ENCODE results near the gene BAG3. TPM values are rescaled to one million over a fixed set of nuclear protein-coding genes. Genes with fewer than 3 reads are reported as not detected.

BAG3 gene
- total and polyA plus RNA-seq, 2 of the 8 experiments (the other 6 are each of a cell fraction or from before 2014, with no cell fraction given): 3.5 to 13.3 TPM

- TF ChIP-seq, protein P1, sequence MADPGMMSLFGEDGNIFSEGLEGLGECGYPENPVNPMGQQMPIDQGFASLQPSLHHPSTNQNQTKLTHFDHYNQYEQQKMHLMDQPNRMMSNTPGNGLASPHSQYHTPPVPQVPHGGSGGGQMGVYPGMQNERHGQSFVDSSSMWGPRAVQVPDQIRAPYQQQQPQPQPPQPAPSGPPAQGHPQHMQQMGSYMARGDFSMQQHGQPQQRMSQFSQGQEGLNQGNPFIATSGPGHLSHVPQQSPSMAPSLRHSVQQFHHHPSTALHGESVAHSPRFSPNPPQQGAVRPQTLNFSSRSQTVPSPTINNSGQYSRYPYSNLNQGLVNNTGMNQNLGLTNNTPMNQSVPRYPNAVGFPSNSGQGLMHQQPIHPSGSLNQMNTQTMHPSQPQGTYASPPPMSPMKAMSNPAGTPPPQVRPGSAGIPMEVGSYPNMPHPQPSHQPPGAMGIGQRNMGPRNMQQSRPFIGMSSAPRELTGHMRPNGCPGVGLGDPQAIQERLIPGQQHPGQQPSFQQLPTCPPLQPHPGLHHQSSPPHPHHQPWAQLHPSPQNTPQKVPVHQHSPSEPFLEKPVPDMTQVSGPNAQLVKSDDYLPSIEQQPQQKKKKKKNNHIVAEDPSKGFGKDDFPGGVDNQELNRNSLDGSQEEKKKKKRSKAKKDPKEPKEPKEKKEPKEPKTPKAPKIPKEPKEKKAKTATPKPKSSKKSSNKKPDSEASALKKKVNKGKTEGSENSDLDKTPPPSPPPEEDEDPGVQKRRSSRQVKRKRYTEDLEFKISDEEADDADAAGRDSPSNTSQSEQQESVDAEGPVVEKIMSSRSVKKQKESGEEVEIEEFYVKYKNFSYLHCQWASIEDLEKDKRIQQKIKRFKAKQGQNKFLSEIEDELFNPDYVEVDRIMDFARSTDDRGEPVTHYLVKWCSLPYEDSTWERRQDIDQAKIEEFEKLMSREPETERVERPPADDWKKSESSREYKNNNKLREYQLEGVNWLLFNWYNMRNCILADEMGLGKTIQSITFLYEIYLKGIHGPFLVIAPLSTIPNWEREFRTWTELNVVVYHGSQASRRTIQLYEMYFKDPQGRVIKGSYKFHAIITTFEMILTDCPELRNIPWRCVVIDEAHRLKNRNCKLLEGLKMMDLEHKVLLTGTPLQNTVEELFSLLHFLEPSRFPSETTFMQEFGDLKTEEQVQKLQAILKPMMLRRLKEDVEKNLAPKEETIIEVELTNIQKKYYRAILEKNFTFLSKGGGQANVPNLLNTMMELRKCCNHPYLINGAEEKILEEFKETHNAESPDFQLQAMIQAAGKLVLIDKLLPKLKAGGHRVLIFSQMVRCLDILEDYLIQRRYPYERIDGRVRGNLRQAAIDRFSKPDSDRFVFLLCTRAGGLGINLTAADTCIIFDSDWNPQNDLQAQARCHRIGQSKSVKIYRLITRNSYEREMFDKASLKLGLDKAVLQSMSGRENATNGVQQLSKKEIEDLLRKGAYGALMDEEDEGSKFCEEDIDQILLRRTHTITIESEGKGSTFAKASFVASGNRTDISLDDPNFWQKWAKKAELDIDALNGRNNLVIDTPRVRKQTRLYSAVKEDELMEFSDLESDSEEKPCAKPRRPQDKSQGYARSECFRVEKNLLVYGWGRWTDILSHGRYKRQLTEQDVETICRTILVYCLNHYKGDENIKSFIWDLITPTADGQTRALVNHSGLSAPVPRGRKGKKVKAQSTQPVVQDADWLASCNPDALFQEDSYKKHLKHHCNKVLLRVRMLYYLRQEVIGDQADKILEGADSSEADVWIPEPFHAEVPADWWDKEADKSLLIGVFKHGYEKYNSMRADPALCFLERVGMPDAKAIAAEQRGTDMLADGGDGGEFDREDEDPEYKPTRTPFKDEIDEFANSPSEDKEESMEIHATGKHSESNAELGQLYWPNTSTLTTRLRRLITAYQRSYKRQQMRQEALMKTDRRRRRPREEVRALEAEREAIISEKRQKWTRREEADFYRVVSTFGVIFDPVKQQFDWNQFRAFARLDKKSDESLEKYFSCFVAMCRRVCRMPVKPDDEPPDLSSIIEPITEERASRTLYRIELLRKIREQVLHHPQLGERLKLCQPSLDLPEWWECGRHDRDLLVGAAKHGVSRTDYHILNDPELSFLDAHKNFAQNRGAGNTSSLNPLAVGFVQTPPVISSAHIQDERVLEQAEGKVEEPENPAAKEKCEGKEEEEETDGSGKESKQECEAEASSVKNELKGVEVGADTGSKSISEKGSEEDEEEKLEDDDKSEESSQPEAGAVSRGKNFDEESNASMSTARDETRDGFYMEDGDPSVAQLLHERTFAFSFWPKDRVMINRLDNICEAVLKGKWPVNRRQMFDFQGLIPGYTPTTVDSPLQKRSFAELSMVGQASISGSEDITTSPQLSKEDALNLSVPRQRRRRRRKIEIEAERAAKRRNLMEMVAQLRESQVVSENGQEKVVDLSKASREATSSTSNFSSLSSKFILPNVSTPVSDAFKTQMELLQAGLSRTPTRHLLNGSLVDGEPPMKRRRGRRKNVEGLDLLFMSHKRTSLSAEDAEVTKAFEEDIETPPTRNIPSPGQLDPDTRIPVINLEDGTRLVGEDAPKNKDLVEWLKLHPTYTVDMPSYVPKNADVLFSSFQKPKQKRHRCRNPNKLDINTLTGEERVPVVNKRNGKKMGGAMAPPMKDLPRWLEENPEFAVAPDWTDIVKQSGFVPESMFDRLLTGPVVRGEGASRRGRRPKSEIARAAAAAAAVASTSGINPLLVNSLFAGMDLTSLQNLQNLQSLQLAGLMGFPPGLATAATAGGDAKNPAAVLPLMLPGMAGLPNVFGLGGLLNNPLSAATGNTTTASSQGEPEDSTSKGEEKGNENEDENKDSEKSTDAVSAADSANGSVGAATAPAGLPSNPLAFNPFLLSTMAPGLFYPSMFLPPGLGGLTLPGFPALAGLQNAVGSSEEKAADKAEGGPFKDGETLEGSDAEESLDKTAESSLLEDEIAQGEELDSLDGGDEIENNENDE (IDR thresholded peaks at IDR 0.05; ENCODE audit: insufficient replicate concordance, low read length): no peak
- TF ChIP-seq, protein P2, sequence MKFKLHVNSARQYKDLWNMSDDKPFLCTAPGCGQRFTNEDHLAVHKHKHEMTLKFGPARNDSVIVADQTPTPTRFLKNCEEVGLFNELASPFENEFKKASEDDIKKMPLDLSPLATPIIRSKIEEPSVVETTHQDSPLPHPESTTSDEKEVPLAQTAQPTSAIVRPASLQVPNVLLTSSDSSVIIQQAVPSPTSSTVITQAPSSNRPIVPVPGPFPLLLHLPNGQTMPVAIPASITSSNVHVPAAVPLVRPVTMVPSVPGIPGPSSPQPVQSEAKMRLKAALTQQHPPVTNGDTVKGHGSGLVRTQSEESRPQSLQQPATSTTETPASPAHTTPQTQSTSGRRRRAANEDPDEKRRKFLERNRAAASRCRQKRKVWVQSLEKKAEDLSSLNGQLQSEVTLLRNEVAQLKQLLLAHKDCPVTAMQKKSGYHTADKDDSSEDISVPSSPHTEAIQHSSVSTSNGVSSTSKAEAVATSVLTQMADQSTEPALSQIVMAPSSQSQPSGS (IDR thresholded peaks at IDR 0.05; ENCODE audit: low read length): no peak
- TF ChIP-seq SP2 (IDR thresholded peaks at IDR 0.05; ENCODE audit: low read length) (no peak), EGR1 (IDR thresholded peaks at IDR 0.05; ENCODE audit: borderline replicate concordance, low read depth, low read length) (no peak), PHF8 (conservative IDR thresholded peaks at IDR 0.05; ENCODE audit: low read depth, low read length) (no peak), FOSL1 (IDR thresholded peaks at IDR 0.05; ENCODE audit: insufficient read depth, low read depth, low read length) (no peak), TBP (IDR thresholded peaks at IDR 0.05; ENCODE audit: low read depth, low read length) (no peak)
- TF ChIP-seq, protein P3, sequence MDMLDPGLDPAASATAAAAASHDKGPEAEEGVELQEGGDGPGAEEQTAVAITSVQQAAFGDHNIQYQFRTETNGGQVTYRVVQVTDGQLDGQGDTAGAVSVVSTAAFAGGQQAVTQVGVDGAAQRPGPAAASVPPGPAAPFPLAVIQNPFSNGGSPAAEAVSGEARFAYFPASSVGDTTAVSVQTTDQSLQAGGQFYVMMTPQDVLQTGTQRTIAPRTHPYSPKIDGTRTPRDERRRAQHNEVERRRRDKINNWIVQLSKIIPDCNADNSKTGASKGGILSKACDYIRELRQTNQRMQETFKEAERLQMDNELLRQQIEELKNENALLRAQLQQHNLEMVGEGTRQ (IDR thresholded peaks at IDR 0.05; ENCODE audit: low read length): no peak
These were observed 49.3 kb downstream of the BAG3 start (continued) for GRCh38 chr10:119700321-119700954.

All from H1 (cell line).